ENCODE data around the gene KAZN. TPM values are rescaled to one million over a fixed set of nuclear protein-coding genes. Genes with fewer than 3 reads are reported as not detected.

The KAZN gene
- total and polyA plus RNA-seq, 4 experiments from 2014 or later, result 0.08 to 0.47 TPM; not detected in 2

DNA sequence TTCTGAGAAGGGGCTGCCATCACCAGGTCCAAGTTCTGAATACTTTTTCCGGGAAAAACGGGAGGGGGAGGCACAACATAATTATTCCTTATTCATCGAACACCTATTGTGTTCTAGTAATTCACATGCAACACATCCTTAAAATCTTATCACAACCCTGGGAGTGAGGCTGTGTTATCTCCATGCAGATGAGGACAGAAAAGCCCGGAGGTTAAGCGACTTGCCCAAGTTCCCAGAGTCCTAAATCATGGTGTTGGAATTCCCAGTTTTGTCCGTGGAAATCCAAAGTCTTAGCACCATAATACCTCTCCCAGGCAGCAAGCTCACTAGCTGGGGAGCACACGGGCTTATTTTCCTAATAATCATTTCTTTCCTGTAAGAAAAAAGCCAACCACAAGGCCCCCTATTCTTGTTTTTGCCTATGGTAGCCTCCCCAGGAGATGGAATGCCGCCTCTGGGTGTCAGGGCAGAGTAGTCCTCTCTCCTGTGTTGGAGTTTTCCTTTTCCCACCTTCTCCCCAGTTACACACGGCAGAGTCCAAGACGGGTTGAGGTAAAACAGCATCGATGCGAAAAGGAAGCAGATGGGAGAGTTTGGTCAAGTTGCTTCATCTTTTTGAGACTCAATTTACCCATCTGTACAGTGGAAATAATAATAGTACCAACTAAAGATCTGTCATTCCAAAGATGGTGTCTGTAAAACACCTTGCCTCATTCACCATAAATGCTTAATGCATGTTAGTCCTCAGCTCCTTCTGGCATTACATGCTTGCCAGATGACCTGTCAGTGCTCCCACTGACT is 327.1 kb downstream of the KAZN start:
- H3K27me3 Mint-ChIP-seq, result peaks cover 30 to 36% of the 10 kb centered on the region in 2 donors
- Histone ChIP-seq H3K27ac (ENCODE audit: low read depth, low read length) (no peak overlapping the region), H3K9me3 (ENCODE audit: control insufficient read depth in 1 of 2, low read length in 2 of 2) (no peaks in the 10 kb centered on the region), H3K27me3 (ENCODE audit: insufficient read depth, low read length) (peaks cover 16% of the 10 kb centered on the region), H3K36me3 (ENCODE audit: insufficient read depth, low read length) (no peaks in the 10 kb centered on the region), H3K4me3 (ENCODE audit: low read length in 2 of 2) (no peak overlapping the region), H3K4me1 (ENCODE audit: insufficient read depth, low read length) (peaks cover 8% of the 10 kb centered on the region)
- no peak overlapping the region for H3K27ac Mint-ChIP-seq
- no peaks in the 10 kb centered on the region for H3K36me3 Mint-ChIP-seq
- peaks cover 0 to 14% (median 8%) of the 10 kb centered on the region in 4 donors for H3K4me1 Mint-ChIP-seq
- no peaks in the 10 kb centered on the region for H3K9me3 Mint-ChIP-seq
- DNase-seq, result no peak
- CTCF ChIA-PET (ENCODE audit: partially characterized antibody), result no interaction called here
- peak overlapping the region in 5 of 8 donors; percentile 36 to 72 (median 39) for H3K4me3 Mint-ChIP-seq
- intact Hi-C loops (cut with micrococcal nuclease), result no loop called here
- POLR2A ChIA-PET (ENCODE audit: partially characterized antibody), result no interaction called here

DNA sequence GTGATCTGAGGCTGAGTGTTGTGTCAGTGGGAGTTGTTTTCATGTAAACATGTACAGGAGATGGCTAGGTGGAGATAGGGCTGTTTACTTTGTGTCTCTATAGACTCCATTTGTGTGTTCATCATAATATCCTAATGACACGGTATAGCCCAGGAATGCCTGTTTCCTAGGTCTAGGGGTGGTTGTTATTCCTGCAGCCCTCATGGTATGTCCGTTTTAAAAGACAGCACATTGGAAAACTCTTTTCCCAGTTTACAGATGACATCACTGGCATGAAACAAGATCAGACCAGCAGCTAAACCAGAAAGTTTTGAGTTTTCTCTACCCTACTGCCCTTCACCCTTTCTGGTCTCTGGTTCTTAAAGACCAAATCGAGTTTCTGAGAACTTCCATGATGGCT is 327.7 kb downstream of the KAZN start:
- Histone ChIP-seq H3K36me3 (ENCODE audit: insufficient read depth, low read length) (no peaks in the 10 kb centered on the region), H3K4me3 (ENCODE audit: low read length in 2 of 2) (no peak overlapping the region), H3K27me3 (ENCODE audit: insufficient read depth, low read length) (peaks cover 16% of the 10 kb centered on the region), H3K9me3 (ENCODE audit: control insufficient read depth in 1 of 2, low read length in 2 of 2) (no peaks in the 10 kb centered on the region), H3K4me1 (ENCODE audit: insufficient read depth, low read length) (peaks cover 8% of the 10 kb centered on the region), H3K27ac (ENCODE audit: low read depth, low read length) (no peak overlapping the region)
- H3K27ac Mint-ChIP-seq, result no peak overlapping the region
- peaks cover 0 to 14% (median 8%) of the 10 kb centered on the region in 4 donors for H3K4me1 Mint-ChIP-seq
- CTCF ChIA-PET (ENCODE audit: partially characterized antibody), result no interaction called here
- H3K27me3 Mint-ChIP-seq, result peaks cover 30 to 33% of the 10 kb centered on the region in 2 donors
- no peak for DNase-seq
- intact Hi-C loops (cut with micrococcal nuclease), result no loop called here
- H3K36me3 Mint-ChIP-seq, result no peaks in the 10 kb centered on the region
- H3K4me3 Mint-ChIP-seq, result peak overlapping the region in 5 of 8 donors; percentile 0 to 53 (median 21)
- no peaks in the 10 kb centered on the region for H3K9me3 Mint-ChIP-seq
- POLR2A ChIA-PET (ENCODE audit: partially characterized antibody), result no interaction called here

DNA sequence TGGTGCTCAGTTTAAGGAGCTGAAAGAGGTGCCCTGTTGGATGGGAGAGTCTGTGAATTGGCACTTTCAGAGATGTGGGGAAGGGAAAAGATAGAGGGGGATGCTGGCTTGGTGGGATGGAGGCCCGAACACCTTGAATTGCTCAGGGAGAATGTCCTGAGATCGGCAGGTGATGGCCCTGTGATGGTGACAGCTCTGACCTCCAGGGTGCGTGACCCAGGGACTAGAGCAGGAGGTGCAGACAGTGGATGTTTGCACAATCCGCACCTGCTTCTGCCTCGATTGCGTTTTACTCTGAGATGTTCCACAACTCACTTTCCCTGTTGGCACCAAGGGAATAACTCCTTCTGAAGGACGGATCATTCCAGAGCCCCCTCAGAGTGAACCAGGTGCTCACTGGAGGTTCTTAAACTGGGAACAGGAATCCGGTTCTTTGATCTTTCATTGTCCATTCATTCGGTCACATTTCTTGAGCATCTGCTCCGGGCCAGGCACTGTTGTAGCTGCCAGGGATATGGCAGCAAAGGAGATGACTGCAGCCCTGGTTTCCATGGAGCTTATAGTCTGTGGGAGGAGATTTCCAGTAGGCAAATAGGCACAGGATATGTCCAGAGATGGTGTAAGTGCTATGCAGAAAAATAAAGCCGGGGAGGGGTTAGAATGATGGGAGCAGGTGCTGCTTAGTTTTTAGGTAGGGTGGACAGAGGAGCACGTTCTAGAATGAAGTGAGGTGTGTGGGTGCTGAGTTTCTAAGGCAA is 328.5 kb downstream of the KAZN start:
- Mint-ChIP-seq H3K36me3 (no peaks in the 10 kb centered on the region), H3K27me3 (peaks cover 30 to 33% of the 10 kb centered on the region in 2 donors), H3K4me1 (peaks cover 0 to 14% (median 8%) of the 10 kb centered on the region in 4 donors), H3K4me3 (no peak overlapping the region), H3K27ac (no peak overlapping the region), H3K9me3 (no peaks in the 10 kb centered on the region)
- DNase-seq, result no peak
- Histone ChIP-seq H3K27ac (ENCODE audit: low read depth, low read length) (no peak overlapping the region), H3K9me3 (ENCODE audit: control insufficient read depth in 1 of 2, low read length in 2 of 2) (no peaks in the 10 kb centered on the region), H3K4me3 (ENCODE audit: low read length in 2 of 2) (no peak overlapping the region), H3K4me1 (ENCODE audit: insufficient read depth, low read length) (peaks cover 8% of the 10 kb centered on the region), H3K27me3 (ENCODE audit: insufficient read depth, low read length) (peaks cover 16% of the 10 kb centered on the region), H3K36me3 (ENCODE audit: insufficient read depth, low read length) (no peaks in the 10 kb centered on the region)
- ChIA-PET CTCF (ENCODE audit: partially characterized antibody) (no interaction called here), POLR2A (ENCODE audit: partially characterized antibody) (no interaction called here)
- intact Hi-C loops (cut with micrococcal nuclease), result no loop called here

DNA sequence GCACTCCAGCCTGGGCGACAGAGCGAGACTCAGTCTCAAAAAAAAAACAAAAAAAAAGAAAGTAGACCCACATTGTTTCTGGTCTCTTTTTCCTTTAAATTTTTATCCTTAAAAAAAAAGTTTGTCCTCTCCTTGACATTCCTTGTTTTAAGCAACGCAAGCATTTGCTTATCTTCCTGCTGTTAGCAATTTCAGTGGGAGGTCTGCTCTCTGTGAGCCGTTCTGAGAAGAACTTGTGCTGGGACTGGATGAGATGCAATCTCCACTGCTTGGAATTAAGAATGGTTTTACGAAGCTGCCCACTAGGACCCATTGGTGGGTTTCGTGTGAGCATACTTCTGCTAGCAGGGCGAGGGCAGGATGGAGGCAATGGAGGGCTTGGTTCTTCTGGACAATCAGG is 329.9 kb downstream of the KAZN start:
- H3K27me3 ChIP-seq (ENCODE audit: insufficient read depth, low read length), result peaks cover 16% of the 10 kb centered on the region
- Mint-ChIP-seq H3K36me3 (no peaks in the 10 kb centered on the region), H3K4me3 (no peak overlapping the region), H3K27me3 (peaks cover 28% of the 10 kb centered on the region in 2 donors), H3K27ac (no peak overlapping the region), H3K4me1 (peaks cover 0 to 8% (median 6%) of the 10 kb centered on the region in 4 donors), H3K9me3 (no peaks in the 10 kb centered on the region)
- H3K36me3 ChIP-seq (ENCODE audit: insufficient read depth, low read length), result no peaks in the 10 kb centered on the region
- H3K9me3 ChIP-seq (ENCODE audit: control insufficient read depth in 1 of 2, low read length in 2 of 2), result no peaks in the 10 kb centered on the region
- peaks cover 8% of the 10 kb centered on the region for H3K4me1 ChIP-seq (ENCODE audit: insufficient read depth, low read length)
- H3K27ac ChIP-seq (ENCODE audit: low read depth, low read length), result no peak overlapping the region
- intact Hi-C loops (cut with micrococcal nuclease), result no loop called here
- no peak for DNase-seq
- ChIA-PET CTCF (ENCODE audit: partially characterized antibody) (no interaction called here), POLR2A (ENCODE audit: partially characterized antibody) (no interaction called here)
- no peak overlapping the region for H3K4me3 ChIP-seq (ENCODE audit: low read length in 2 of 2)

DNA sequence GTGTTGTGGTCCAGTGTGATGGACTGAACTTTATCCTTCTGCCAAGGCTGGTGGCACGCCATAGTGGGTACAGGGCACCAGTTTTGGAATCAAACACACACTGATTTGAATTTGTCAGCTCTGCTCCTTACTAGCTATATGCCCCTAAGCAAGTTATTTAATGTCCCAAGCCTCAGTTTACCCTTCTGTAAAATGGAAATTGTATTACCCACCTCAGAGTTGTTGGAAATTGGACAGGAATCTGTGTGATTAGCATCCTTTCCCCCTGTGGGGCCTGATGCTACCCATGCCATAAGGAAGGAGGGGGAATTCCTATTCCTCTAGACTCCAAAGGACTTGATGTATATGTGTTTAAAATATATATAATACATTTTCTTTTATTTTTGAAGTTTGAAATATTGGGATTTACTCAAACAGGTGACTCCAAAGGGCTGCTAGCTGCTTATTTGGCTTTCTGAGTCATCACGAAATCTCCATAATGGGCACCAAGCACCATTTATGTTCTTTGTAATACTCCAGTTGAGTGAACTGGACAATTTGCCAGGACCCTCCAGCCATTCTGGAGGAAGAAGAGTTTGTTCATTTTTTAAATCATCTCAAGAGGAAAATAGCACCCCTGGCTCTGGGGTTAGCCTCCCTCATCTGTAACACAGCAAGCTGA is 330.5 kb downstream of the KAZN start:
- Mint-ChIP-seq H3K27me3 (peaks cover 26% of the 10 kb centered on the region in 2 donors), H3K36me3 (no peaks in the 10 kb centered on the region), H3K9me3 (no peaks in the 10 kb centered on the region), H3K4me1 (peaks cover 0 to 7% (median 5%) of the 10 kb centered on the region in 4 donors), H3K4me3 (no peak overlapping the region), H3K27ac (no peak overlapping the region)
- no peak overlapping the region for H3K27ac ChIP-seq (ENCODE audit: low read depth, low read length)
- H3K36me3 ChIP-seq (ENCODE audit: insufficient read depth, low read length), result no peaks in the 10 kb centered on the region
- H3K27me3 ChIP-seq (ENCODE audit: insufficient read depth, low read length), result peaks cover 16% of the 10 kb centered on the region
- H3K9me3 ChIP-seq (ENCODE audit: control insufficient read depth in 1 of 2, low read length in 2 of 2), result no peaks in the 10 kb centered on the region
- POLR2A ChIA-PET (ENCODE audit: partially characterized antibody), result no interaction called here
- peaks cover 8% of the 10 kb centered on the region for H3K4me1 ChIP-seq (ENCODE audit: insufficient read depth, low read length)
- intact Hi-C loops (cut with micrococcal nuclease), result no loop called here
- H3K4me3 ChIP-seq (ENCODE audit: low read length in 2 of 2), result no peak overlapping the region
- DNase-seq, result no peak
- CTCF ChIA-PET (ENCODE audit: partially characterized antibody), result no interaction called here

DNA sequence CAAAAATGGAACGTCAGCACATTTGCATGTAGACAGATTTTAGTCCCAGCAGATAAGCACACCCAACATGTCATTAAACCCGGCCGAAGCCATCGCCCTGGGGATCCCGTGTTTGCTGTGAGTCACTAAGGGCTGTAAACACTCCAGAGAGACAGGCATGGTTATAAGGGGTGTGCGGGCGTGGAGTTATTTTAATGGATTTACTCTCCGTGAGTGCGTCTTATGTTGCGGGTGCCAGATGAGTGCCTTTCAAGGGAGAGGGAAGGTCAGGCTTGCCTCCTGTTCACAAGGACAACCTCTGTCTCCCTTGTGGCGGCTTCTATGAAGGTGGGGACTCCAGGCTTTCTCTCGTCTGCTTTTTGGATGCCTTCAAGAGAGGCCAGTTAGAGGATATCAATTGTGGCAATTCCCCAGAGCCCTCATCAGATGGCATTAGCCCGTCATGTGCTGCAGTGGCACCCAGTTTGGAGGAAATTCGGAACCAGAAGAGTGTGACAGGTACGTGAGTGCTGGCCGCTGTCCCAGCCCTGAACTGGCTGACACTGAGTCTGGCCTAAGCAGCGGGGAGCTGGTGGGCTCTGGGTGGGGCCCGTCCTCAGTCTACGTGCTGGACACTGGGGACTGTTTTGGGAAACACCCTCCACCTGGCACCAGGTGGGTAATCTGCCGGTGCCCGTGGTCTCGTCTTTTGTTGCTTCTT is 331.2 kb downstream of the KAZN start:
- H3K36me3 Mint-ChIP-seq, result no peaks in the 10 kb centered on the region
- no peaks in the 10 kb centered on the region for H3K9me3 Mint-ChIP-seq
- POLR2A ChIA-PET (ENCODE audit: partially characterized antibody), result no interaction called here
- H3K27ac Mint-ChIP-seq, result no peak overlapping the region
- CTCF ChIA-PET (ENCODE audit: partially characterized antibody), result no interaction called here
- Histone ChIP-seq H3K9me3 (ENCODE audit: control insufficient read depth in 1 of 2, low read length in 2 of 2) (no peaks in the 10 kb centered on the region), H3K27ac (ENCODE audit: low read depth, low read length) (no peak overlapping the region), H3K27me3 (ENCODE audit: insufficient read depth, low read length) (peaks cover 16% of the 10 kb centered on the region), H3K4me1 (ENCODE audit: insufficient read depth, low read length) (peaks cover 7% of the 10 kb centered on the region), H3K4me3 (ENCODE audit: low read length in 2 of 2) (no peak overlapping the region), H3K36me3 (ENCODE audit: insufficient read depth, low read length) (no peaks in the 10 kb centered on the region)
- peaks cover 26% of the 10 kb centered on the region in 2 donors for H3K27me3 Mint-ChIP-seq
- no peak overlapping the region for H3K4me3 Mint-ChIP-seq
- H3K4me1 Mint-ChIP-seq, result peaks cover 0 to 7% (median 5%) of the 10 kb centered on the region in 4 donors
- DNase-seq, result no peak
- intact Hi-C loops (cut with micrococcal nuclease), result no loop called here
